Left ventricle myocardium inferior (tissue), 1 donor: ENCODE results near the gene UBA5. TPM values are rescaled to one million over a fixed set of nuclear protein-coding genes. Genes with fewer than 3 reads are reported as not detected.

Experiments used
- DNase-seq: peaks from one replicate; pipeline ENCODE4 v3.0.0-alpha.2; 2020
- H3K27ac ChIP-seq: fragments of 200-600 bp; replicated peaks from 2 replicates; pipeline ENCODE4 v1.8.0; 2021
- H3K27me3 ChIP-seq: fragments of 200-600 bp; 2 replicates; pipeline ENCODE4 v1.8.0; 2021; ENCODE audit warnings: low read depth
- H3K36me3 ChIP-seq: fragments of 200-600 bp; 2 replicates; pipeline ENCODE4 v1.8.0; 2021
- H3K4me1 ChIP-seq: fragments of 200-600 bp; 2 replicates; pipeline ENCODE4 v1.8.0; 2021
- H3K4me3 ChIP-seq: fragments of 200-600 bp; 2 replicates; pipeline ENCODE4 v1.8.0; 2021; ENCODE audit warnings: mild to moderate bottlenecking, moderate library complexity
- H3K9me3 ChIP-seq: fragments of 200-600 bp; replicated peaks from 2 replicates; pipeline ENCODE4 v1.8.0; 2021
- intact Hi-C: fragments of 100-400 bp; cut with micrococcal nuclease; formaldehyde crosslinking; loops from one replicate; pipeline ENCODE4 v1.11.0; 2022
- total RNA-seq: library from RNA; stranded (reverse); fragmentation: NEBNext Ultra II Directional; extraction: Animal tissue kit (Norgen Biotek cat#: 25700); gene quantifications from one replicate; pipeline ENCODE4 v1.2.1, GENCODE V29; 2021
- TF ChIP-seq, protein P1 (sequence below): fragments of 200-600 bp; IDR thresholded peaks from 2 replicates; pipeline ENCODE4 v1.8.0; 2021; ENCODE audit warnings: antibody characterized with exemption, mild to moderate bottlenecking, borderline replicate concordance
- donor health status: DM: no; HTN: yes; CAD: no; lungs with severe emphysema.

UBA5 gene
- total RNA-seq, 1 donor from 2014 or later = 37.5 TPM

DNA sequence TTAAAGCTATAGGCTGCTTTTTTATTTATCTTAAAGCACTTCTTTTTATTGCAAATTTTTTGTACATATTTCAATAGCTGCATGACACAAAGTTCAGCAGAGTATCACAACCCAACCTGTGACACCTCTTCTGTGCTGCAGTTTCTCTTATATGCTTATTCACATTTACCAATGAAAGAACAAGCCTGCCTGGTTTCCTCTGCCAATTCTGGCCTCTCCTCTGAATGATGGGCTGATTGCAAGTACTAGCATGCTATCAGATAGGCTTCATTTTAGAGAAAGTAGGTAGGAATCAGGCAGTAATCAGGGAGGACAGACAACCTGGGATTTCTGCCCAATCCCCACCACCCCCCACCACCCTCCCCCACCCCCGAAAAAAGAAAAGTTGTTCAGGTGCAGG is 36.5 kb upstream of the UBA5 start:
- H3K27me3 ChIP-seq = no peaks in the 10 kb centered on the region
- peaks cover 19% of the 10 kb centered on the region for H3K4me1 ChIP-seq
- DNase-seq = no peak
- H3K36me3 ChIP-seq = peaks cover 59% of the 10 kb centered on the region
- TF ChIP-seq, protein P1, sequence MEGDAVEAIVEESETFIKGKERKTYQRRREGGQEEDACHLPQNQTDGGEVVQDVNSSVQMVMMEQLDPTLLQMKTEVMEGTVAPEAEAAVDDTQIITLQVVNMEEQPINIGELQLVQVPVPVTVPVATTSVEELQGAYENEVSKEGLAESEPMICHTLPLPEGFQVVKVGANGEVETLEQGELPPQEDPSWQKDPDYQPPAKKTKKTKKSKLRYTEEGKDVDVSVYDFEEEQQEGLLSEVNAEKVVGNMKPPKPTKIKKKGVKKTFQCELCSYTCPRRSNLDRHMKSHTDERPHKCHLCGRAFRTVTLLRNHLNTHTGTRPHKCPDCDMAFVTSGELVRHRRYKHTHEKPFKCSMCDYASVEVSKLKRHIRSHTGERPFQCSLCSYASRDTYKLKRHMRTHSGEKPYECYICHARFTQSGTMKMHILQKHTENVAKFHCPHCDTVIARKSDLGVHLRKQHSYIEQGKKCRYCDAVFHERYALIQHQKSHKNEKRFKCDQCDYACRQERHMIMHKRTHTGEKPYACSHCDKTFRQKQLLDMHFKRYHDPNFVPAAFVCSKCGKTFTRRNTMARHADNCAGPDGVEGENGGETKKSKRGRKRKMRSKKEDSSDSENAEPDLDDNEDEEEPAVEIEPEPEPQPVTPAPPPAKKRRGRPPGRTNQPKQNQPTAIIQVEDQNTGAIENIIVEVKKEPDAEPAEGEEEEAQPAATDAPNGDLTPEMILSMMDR = no peak
- H3K9me3 ChIP-seq = peaks cover 6% of the 10 kb centered on the region
- H3K27ac ChIP-seq = no peak overlapping the region
- no peak overlapping the region for H3K4me3 ChIP-seq
- intact Hi-C loops = no loop called here

DNA sequence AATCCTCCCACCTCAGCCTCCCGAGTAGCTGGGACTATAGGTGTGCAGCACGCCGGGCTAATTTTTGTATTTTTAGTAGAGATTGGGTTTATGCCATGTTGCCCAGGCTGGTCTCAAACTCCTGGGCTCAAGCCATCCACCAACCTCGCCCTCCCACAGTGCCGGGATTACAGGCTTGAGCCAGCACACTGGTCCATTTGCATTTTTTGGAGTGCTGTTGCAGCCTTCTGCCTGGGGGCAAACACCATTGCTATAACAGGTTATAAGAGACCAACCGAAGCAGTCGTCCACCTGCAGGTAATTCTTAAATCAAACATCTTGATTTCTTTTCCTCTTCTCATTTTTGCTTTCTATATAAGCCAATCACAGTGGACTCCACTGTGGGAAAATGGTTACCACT is 35.3 kb upstream of the UBA5 start:
- peaks cover 6% of the 10 kb centered on the region for H3K9me3 ChIP-seq
- intact Hi-C loops = no loop called here
- no peak for DNase-seq
- no peaks in the 10 kb centered on the region for H3K27me3 ChIP-seq
- TF ChIP-seq, protein P1 = no peak
- H3K4me1 ChIP-seq = peaks cover 18% of the 10 kb centered on the region
- H3K36me3 ChIP-seq = peaks cover 62% of the 10 kb centered on the region
- H3K4me3 ChIP-seq = no peak overlapping the region
- no peak overlapping the region for H3K27ac ChIP-seq

DNA sequence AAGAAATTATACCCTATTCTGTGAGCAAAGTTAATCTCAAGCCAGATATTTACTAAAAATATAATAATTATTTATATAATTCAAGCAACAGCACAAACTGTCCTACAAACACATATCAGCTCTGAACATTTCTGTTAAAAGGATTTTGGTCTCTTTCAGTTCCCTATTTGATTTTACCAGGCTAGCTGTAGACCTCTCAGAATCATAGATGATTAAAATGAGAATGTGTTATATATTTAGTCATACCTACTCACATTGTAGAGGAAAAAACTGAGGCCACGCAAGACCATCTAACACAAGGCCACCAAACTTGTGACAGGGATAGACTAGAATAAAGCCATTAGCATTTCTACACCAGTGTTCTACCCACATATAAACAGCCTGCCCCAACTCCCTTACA is 34.5 kb upstream of the UBA5 start:
- H3K36me3 ChIP-seq = peaks cover 60% of the 10 kb centered on the region
- no peak overlapping the region for H3K27ac ChIP-seq
- peaks cover 10% of the 10 kb centered on the region for H3K4me1 ChIP-seq
- no peaks in the 10 kb centered on the region for H3K27me3 ChIP-seq
- no peak overlapping the region for H3K4me3 ChIP-seq
- H3K9me3 ChIP-seq = peaks cover 6% of the 10 kb centered on the region
- TF ChIP-seq, protein P1 = no peak
- no peak for DNase-seq
- intact Hi-C loops = no loop called here

DNA sequence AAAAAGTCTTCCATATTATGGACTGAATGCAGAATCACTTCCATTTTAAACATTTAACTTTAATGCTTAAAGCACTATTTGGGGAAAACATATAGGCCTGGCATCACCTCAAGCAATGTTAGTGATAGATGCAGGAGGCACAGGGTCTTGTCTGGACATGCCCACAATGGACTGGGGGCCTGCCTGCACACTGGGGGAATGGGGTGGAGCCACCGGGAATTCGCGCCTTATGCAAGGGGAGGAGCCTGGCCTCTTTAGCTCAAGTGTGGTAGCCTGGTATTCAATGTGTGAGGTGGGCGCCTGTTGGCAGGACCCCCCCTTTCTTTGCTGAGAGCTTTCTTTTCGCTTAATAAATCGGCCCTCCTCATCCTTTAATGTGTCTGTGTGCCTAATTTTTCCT is 33.2 kb upstream of the UBA5 start:
- DNase-seq = no peak
- Histone ChIP-seq H3K36me3 (peaks cover 50% of the 10 kb centered on the region), H3K9me3 (no peaks in the 10 kb centered on the region), H3K4me1 (peaks cover 6% of the 10 kb centered on the region), H3K4me3 (no peak overlapping the region), H3K27me3 (no peaks in the 10 kb centered on the region), H3K27ac (no peak overlapping the region)
- intact Hi-C loops = no loop called here
- TF ChIP-seq, protein P1 = no peak

DNA sequence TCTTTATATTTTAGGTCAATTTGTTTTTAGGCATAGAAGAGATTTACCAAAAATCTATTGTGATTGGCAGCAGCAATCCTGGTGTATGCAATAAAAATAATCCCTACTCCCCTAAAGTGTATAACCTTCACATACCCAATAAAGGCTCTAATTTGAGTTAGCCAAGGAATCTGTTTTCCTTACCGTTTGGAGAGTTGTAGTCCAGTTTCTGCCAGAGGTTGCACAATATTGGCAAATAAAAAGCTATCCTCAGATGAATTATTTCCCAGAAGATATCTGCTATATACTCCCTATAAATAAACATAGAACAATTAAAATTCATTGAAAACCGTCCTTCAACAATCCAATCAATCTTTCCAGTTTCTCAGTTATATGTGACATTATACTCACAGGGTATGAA is 32.0 kb upstream of the UBA5 start:
- Histone ChIP-seq H3K4me3 (no peak overlapping the region), H3K27ac (no peak overlapping the region), H3K36me3 (peaks cover 53% of the 10 kb centered on the region), H3K9me3 (no peaks in the 10 kb centered on the region), H3K4me1 (no peaks in the 10 kb centered on the region), H3K27me3 (no peaks in the 10 kb centered on the region)
- no peak for DNase-seq
- TF ChIP-seq, protein P1 = no peak
- intact Hi-C loops = no loop called here

DNA sequence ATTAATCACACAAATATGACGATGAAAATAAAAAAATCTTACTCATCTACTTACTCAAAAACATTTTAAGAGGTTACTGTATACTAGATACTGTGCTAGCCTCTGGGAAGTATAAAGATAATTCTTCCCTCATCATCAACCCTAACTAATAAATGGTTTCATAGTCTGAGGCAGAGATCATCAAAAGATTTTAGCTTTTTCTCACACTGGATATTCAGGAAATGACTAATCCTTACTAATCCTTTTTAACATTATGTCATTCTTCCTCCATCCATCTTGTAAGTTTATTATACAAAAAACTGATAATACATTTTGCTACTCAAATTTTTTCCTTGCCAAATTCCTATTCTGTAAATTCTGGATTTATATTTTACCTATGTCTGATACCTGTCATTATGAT is 30.2 kb upstream of the UBA5 start:
- peaks cover 43% of the 10 kb centered on the region for H3K36me3 ChIP-seq
- DNase-seq = no peak
- TF ChIP-seq, protein P1 = no peak

More for the DNA sequence above, 30.2 kb upstream of the UBA5 start:
- H3K27me3 ChIP-seq = no peaks in the 10 kb centered on the region
- intact Hi-C loops = no loop called here
- no peak overlapping the region for H3K4me3 ChIP-seq
- no peak overlapping the region for H3K27ac ChIP-seq
- H3K4me1 ChIP-seq = no peaks in the 10 kb centered on the region
- no peaks in the 10 kb centered on the region for H3K9me3 ChIP-seq
